Breast epithelium (tissue), 4 donors: Measurements from ENCODE around the gene LSM14B. TPM values are rescaled to one million over a fixed set of nuclear protein-coding genes. Genes with fewer than 3 reads are reported as not detected.

Source experiments
- DNase-seq, 2 donors: peaks; one replicate each; pipeline ENCODE4 v3.0.0-alpha.2; 2019; ENCODE audit warnings: low spot score in 2 of 2
- H3K27ac ChIP-seq, 2 donors: fragments of 200-600 bp; sonication (generic) in 1 of 2; one replicate each; pipeline ENCODE4 v1.5.1; 2016 to 2019; ENCODE audit warnings: mild to moderate bottlenecking in 1 of 2
- H3K27me3 ChIP-seq, 2 donors: fragments of 200-600 bp; sonication (generic) in 1 of 2; one replicate each; pipeline versions ENCODE4 v1.5.1 to v1.6.0; 2017 to 2019; ENCODE audit warnings: control low read depth in 1 of 2, mild to moderate bottlenecking in 1 of 2
- H3K36me3 ChIP-seq: fragments of 200-600 bp; one replicate; pipeline ENCODE4 v1.5.1; 2019
- H3K4me1 ChIP-seq, 2 donors: fragments of 200-600 bp; sonication (generic); one replicate each; pipeline ENCODE4 v1.5.1; 2016 to 2019; ENCODE audit warnings: control low read depth in 1 of 2
- H3K4me3 ChIP-seq, 3 donors: fragments of 200-600 bp; sonication (generic); 1 replicate in 2 of 3; 2 replicates in 1 of 3; pipeline ENCODE4 v1.5.1; 2016 to 2019; ENCODE audit warnings: mild to moderate bottlenecking in 3 of 3, moderate library complexity in 2 of 3
- H3K9me3 ChIP-seq, 2 donors: fragments of 200-600 bp; sonication (generic) in 1 of 2; one replicate each; pipeline ENCODE4 v1.5.1; 2016 to 2019; ENCODE audit warnings: control low read depth in 1 of 2
- POLR2A ChIP-seq: fragments of 450-650 bp; IDR thresholded peaks from one replicate; pipeline ENCODE4 v1.6.1; 2016; ENCODE audit warnings: antibody characterized with exemption, mild to moderate bottlenecking, moderate library complexity
- POLR2AphosphoS5 ChIP-seq, 3 donors: sonication (generic); formaldehyde crosslinking; IDR thresholded peaks; one replicate each; pipeline ENCODE4 v1.6.1; 2017; ENCODE audit warnings: antibody characterized with exemption in 3 of 3
- intact Hi-C: fragments of 100-400 bp; cut with DNase I; formaldehyde crosslinking; loops from one replicate; pipeline ENCODE4 v1.15.1; 2023; ENCODE audit warnings: low total_unique reads
- total RNA-seq, 3 donors: library from RNA; depleted of rRNA; stranded (reverse); fragments of >200 nt; gene quantifications; one replicate each; pipeline ENCODE4 v1.1.0, GENCODE V29; 2016
- TF ChIP-seq, protein P1 (sequence below), 3 donors: fragments of 450-650 bp; IDR thresholded peaks; one replicate each; pipeline ENCODE4 v1.5.1; 2016 to 2017; ENCODE audit warnings: antibody characterized with exemption in 3 of 3, mild to moderate bottlenecking in 3 of 3, moderate library complexity in 3 of 3

The LSM14B gene
- total RNA-seq, 3 donors from 2014 or later, result 20.6 to 26.5 (median 25.6) TPM

DNA sequence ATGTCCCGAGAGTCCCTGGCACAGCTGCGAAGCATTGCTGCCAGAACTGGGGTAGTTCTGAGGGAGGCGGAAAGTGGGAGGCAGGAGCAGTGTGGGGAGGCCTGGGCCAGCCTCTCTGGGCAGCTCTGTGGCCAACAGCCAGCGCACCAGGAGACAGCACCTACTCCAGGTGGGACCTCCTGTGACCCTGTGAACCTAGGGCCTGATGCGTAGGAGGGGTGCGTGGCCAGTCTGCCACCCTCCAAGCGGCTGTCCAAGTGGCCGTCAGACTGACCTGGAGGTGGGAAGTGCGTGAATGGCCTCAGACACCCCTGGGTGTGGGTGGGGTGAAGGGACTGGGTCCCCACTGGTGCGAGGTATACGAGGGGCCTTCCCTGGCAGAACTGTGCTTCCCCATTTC lies 36.8 kb downstream of the LSM14B start:
- TF ChIP-seq POLR2A (no peak), POLR2AphosphoS5 (IDR thresholded peaks at IDR 0.05) (no peak)
- TF ChIP-seq, protein P1, sequence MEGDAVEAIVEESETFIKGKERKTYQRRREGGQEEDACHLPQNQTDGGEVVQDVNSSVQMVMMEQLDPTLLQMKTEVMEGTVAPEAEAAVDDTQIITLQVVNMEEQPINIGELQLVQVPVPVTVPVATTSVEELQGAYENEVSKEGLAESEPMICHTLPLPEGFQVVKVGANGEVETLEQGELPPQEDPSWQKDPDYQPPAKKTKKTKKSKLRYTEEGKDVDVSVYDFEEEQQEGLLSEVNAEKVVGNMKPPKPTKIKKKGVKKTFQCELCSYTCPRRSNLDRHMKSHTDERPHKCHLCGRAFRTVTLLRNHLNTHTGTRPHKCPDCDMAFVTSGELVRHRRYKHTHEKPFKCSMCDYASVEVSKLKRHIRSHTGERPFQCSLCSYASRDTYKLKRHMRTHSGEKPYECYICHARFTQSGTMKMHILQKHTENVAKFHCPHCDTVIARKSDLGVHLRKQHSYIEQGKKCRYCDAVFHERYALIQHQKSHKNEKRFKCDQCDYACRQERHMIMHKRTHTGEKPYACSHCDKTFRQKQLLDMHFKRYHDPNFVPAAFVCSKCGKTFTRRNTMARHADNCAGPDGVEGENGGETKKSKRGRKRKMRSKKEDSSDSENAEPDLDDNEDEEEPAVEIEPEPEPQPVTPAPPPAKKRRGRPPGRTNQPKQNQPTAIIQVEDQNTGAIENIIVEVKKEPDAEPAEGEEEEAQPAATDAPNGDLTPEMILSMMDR (IDR thresholded peaks at IDR 0.05), result no peak
- Histone ChIP-seq H3K27ac (peak overlapping the region; percentile 36 to 39), H3K4me1 (no peaks in the 10 kb centered on the region), H3K36me3 (no peaks in the 10 kb centered on the region), H3K4me3 (no peak overlapping the region), H3K9me3 (no peaks in the 10 kb centered on the region), H3K27me3 (no peaks in the 10 kb centered on the region)
- DNase-seq, result no peak
- intact Hi-C loops, result no loop called here

DNA sequence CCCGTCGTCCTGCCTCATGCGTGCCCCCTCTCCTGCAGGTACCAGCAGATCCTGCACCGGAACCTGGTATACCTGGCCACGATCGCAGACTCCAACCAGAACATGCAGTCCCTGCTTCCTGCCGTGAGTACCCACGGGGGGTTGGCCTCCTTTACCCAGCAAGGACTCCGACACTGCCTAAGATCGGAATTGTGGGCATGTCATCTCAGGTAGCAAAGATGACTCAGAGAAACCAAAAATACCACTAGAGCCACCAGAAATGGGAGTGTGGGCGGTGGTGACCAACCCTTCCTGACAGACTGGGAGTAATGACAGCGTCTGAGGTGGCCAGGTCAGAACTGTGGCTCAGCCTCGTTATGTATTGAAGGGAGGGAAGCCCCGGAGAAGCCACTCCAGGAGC lies 37.6 kb downstream of the LSM14B start:
- Histone ChIP-seq H3K36me3 (no peaks in the 10 kb centered on the region), H3K27ac (peak overlapping the region in 1 of 2 donors; percentile 39), H3K9me3 (no peaks in the 10 kb centered on the region), H3K27me3 (no peaks in the 10 kb centered on the region), H3K4me3 (no peak overlapping the region), H3K4me1 (no peaks in the 10 kb centered on the region)
- peak in 1 of 2 donors; percentile 84 for DNase-seq
- TF ChIP-seq POLR2AphosphoS5 (IDR thresholded peaks at IDR 0.05), result no peak
- TF ChIP-seq, protein P1 (IDR thresholded peaks at IDR 0.05), result peak in 1 of 3 donors; percentile 16
- intact Hi-C loops, result no loop called here

DNA sequence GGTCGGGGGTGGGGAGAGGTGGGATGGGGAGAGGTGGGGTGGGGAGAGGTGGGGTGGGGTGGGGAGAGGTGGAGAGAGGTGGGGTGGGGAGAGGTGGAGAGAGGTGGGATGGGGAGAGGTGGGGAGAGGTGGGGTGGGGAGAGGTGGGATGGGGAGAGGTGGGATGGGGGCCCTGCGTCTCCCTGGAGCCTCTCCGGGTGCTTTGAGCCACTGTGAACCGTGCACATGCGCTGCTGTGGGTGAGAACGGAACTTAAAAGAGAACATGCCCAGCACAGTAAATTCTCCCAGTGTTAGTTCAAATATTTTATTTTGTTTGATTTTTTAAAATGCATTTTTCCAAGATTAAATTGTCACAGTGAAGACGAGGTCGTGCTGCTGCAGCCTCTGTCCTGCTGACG lies 38.0 kb downstream of the LSM14B start:
- intact Hi-C loops, result no loop called here
- TF ChIP-seq, protein P1 (IDR thresholded peaks at IDR 0.05), result no peak
- TF ChIP-seq POLR2AphosphoS5 (IDR thresholded peaks at IDR 0.05), result no peak
- no peak for TF ChIP-seq POLR2A
- H3K27me3 ChIP-seq, result no peaks in the 10 kb centered on the region
- H3K4me3 ChIP-seq, result no peak overlapping the region
- H3K36me3 ChIP-seq, result no peaks in the 10 kb centered on the region
- H3K9me3 ChIP-seq, result no peaks in the 10 kb centered on the region
- no peaks in the 10 kb centered on the region for H3K4me1 ChIP-seq
- peak overlapping the region in 1 of 2 donors; percentile 39 for H3K27ac ChIP-seq
- DNase-seq, result no peak

GRCh38 chr20:62160876-62161275 lies 38.6 kb downstream of the LSM14B start:
- Histone ChIP-seq H3K4me3 (no peak overlapping the region), H3K27me3 (no peaks in the 10 kb centered on the region), H3K27ac (peak overlapping the region; percentile 4 to 21), H3K4me1 (no peaks in the 10 kb centered on the region), H3K36me3 (peaks cover 1% of the 10 kb centered on the region), H3K9me3 (no peaks in the 10 kb centered on the region)
- intact Hi-C loops, result no loop called here
- TF ChIP-seq POLR2A (no peak), POLR2AphosphoS5 (IDR thresholded peaks at IDR 0.05) (no peak)
- TF ChIP-seq, protein P1 (IDR thresholded peaks at IDR 0.05), result no peak
- no peak for DNase-seq

GRCh38 chr20:62161347-62161746 lies 39.1 kb downstream of the LSM14B start:
- Histone ChIP-seq H3K27me3 (no peaks in the 10 kb centered on the region), H3K27ac (peak overlapping the region; percentile 4 to 21), H3K4me3 (no peak overlapping the region), H3K9me3 (no peaks in the 10 kb centered on the region), H3K36me3 (peaks cover 3% of the 10 kb centered on the region), H3K4me1 (no peaks in the 10 kb centered on the region)
- intact Hi-C loops, result no loop called here
- peak in 1 of 2 donors; percentile 60 for DNase-seq
- no peak for TF ChIP-seq POLR2A
- no peak for TF ChIP-seq POLR2AphosphoS5 (IDR thresholded peaks at IDR 0.05)
- TF ChIP-seq, protein P1 (IDR thresholded peaks at IDR 0.05), result no peak
